ENCODE results near the gene SERPINE3. TPM values are rescaled to one million over a fixed set of nuclear protein-coding genes. Genes with fewer than 3 reads are reported as not detected.

The SERPINE3 gene
- not detected for total RNA-seq

- Histone ChIP-seq H3K27ac (no peak within 1 kb of the TSS), H3K9me3 (no peaks in the 10 kb centered on the region), H3K4me3 (no peak within 1 kb of the TSS), H3K4me1 (no peaks in the 10 kb centered on the region), H3K27me3 (no peaks in the 10 kb centered on the region), H3K36me3 (no peaks in the 10 kb centered on the region)
- in situ Hi-C loops (cut with MboI; ENCODE audit: low pct_ligation_motif_present in 1 of 4, low pct_unique_long_range_greater_than_20kb in 1 of 4, low sequenced_read_pairs in 3 of 4), result no loop called here
- intact Hi-C loops (cut with DNase I; ENCODE audit: low total_unique reads), result no loop called here
- DNase-seq, result no peak
- TF ChIP-seq POLR2A (IDR thresholded peaks at IDR 0.05), result no peak
- TF ChIP-seq CTCF (IDR thresholded peaks at IDR 0.05), result no peak
- TF ChIP-seq POLR2AphosphoS5 (IDR thresholded peaks at IDR 0.05), result no peak
- no peak for TF ChIP-seq EP300 (IDR thresholded peaks at IDR 0.05; ENCODE audit: low read depth)
- WGBS, 2 donors (ENCODE audit: low coverage in 1 of 2), result 88 to 93% methylated on average over 5 to 11 of the region's 11 CpGs
Measured at GRCh38 chr13:51339354-51339753, at the start of gene SERPINE3. Gene SERPINE3 (plus strand): TSS chr13:51339691. CDS start chr13:51341092, 1,401 bp downstream.

GRCh38 chr13:51291341-51291740 lies 48.1 kb upstream of the SERPINE3 start:
- intact Hi-C loops (cut with DNase I; ENCODE audit: low total_unique reads) (no loop called here), in situ Hi-C loops (cut with MboI; ENCODE audit: low pct_ligation_motif_present in 1 of 4, low pct_unique_long_range_greater_than_20kb in 1 of 4, low sequenced_read_pairs in 3 of 4) (no loop called here)
- 73 to 82% methylated on average over 5 of the region's 5 CpGs for WGBS, 2 donors (ENCODE audit: low coverage in 1 of 2)

GRCh38 chr13:51292000-51292565 lies 47.4 kb upstream of the SERPINE3 start:
- no peaks in the 10 kb centered on the region for H3K9me3 ChIP-seq
- H3K4me3 ChIP-seq, result no peak overlapping the region
- in situ Hi-C loops (cut with MboI; ENCODE audit: low pct_ligation_motif_present in 1 of 4, low pct_unique_long_range_greater_than_20kb in 1 of 4, low sequenced_read_pairs in 3 of 4), result no loop called here
- 62 to 69% methylated on average over 4 to 6 of the region's 6 CpGs for WGBS, 2 donors (ENCODE audit: low coverage in 1 of 2)
- peaks cover 0 to 6% (median 0%) of the 10 kb centered on the region in 4 donors for H3K4me1 ChIP-seq
- no peaks in the 10 kb centered on the region for H3K27me3 ChIP-seq
- intact Hi-C loops (cut with DNase I; ENCODE audit: low total_unique reads), result no loop called here
- H3K27ac ChIP-seq, result peak overlapping the region in 2 of 4 donors; percentile 54 to 55
- no peak for DNase-seq
- TF ChIP-seq POLR2A (IDR thresholded peaks at IDR 0.05) (no peak), POLR2AphosphoS5 (IDR thresholded peaks at IDR 0.05) (peak in 1 of 3 donors; percentile 8)
- no peaks in the 10 kb centered on the region for H3K36me3 ChIP-seq

More at GRCh38 chr13:51291341-51291740, 48.1 kb upstream of the SERPINE3 start:
- H3K36me3 ChIP-seq, result no peaks in the 10 kb centered on the region
- H3K9me3 ChIP-seq, result no peaks in the 10 kb centered on the region
- no peak overlapping the region for H3K4me3 ChIP-seq
- no peaks in the 10 kb centered on the region for H3K27me3 ChIP-seq
- DNase-seq, result no peak
- peaks cover 0 to 6% (median 0%) of the 10 kb centered on the region in 4 donors for H3K4me1 ChIP-seq
- TF ChIP-seq POLR2A (IDR thresholded peaks at IDR 0.05) (no peak), EP300 (IDR thresholded peaks at IDR 0.05; ENCODE audit: low read depth) (no peak), CTCF (IDR thresholded peaks at IDR 0.05) (no peak), POLR2AphosphoS5 (IDR thresholded peaks at IDR 0.05) (no peak)
- peak overlapping the region in 2 of 4 donors; percentile 54 to 55 for H3K27ac ChIP-seq

- no peaks in the 10 kb centered on the region for H3K9me3 ChIP-seq
- WGBS, 2 donors (ENCODE audit: low coverage in 1 of 2), result 78 to 92% methylated on average over 1 to 2 of the region's 2 CpGs
- intact Hi-C loops (cut with DNase I; ENCODE audit: low total_unique reads), result no loop called here
- in situ Hi-C loops (cut with MboI; ENCODE audit: low pct_ligation_motif_present in 1 of 4, low pct_unique_long_range_greater_than_20kb in 1 of 4, low sequenced_read_pairs in 3 of 4), result no loop called here
- no peaks in the 10 kb centered on the region for H3K36me3 ChIP-seq
- H3K27me3 ChIP-seq, result no peaks in the 10 kb centered on the region
- TF ChIP-seq EP300 (IDR thresholded peaks at IDR 0.05; ENCODE audit: low read depth) (no peak), POLR2AphosphoS5 (IDR thresholded peaks at IDR 0.05) (no peak), CTCF (IDR thresholded peaks at IDR 0.05) (no peak), POLR2A (IDR thresholded peaks at IDR 0.05) (no peak)
- H3K4me3 ChIP-seq, result no peak overlapping the region
- H3K27ac ChIP-seq, result no peak overlapping the region
- H3K4me1 ChIP-seq, result no peaks in the 10 kb centered on the region
- DNase-seq, result no peak
Measured at GRCh38 chr13:51297556-51297955, 41.9 kb upstream of the SERPINE3 start.

GRCh38 chr13:51298812-51299211 lies 40.7 kb upstream of the SERPINE3 start:
- Histone ChIP-seq H3K4me3 (no peak overlapping the region), H3K27ac (no peak overlapping the region), H3K36me3 (no peaks in the 10 kb centered on the region), H3K27me3 (no peaks in the 10 kb centered on the region), H3K9me3 (no peaks in the 10 kb centered on the region), H3K4me1 (no peaks in the 10 kb centered on the region)
- in situ Hi-C loops (cut with MboI; ENCODE audit: low pct_ligation_motif_present in 1 of 4, low pct_unique_long_range_greater_than_20kb in 1 of 4, low sequenced_read_pairs in 3 of 4) (no loop called here), intact Hi-C loops (cut with DNase I; ENCODE audit: low total_unique reads) (no loop called here)
- TF ChIP-seq EP300 (IDR thresholded peaks at IDR 0.05; ENCODE audit: low read depth), result no peak
- TF ChIP-seq POLR2A (IDR thresholded peaks at IDR 0.05), result no peak
- no peak for DNase-seq
- 81 to 100% methylated on average over 1 of the region's 1 CpG for WGBS, 2 donors (ENCODE audit: low coverage in 1 of 2)

Measured in transverse colon (tissue), 4 donors.